Measurements from ENCODE around the gene CHPT1.

Gene CHPT1

DNA sequence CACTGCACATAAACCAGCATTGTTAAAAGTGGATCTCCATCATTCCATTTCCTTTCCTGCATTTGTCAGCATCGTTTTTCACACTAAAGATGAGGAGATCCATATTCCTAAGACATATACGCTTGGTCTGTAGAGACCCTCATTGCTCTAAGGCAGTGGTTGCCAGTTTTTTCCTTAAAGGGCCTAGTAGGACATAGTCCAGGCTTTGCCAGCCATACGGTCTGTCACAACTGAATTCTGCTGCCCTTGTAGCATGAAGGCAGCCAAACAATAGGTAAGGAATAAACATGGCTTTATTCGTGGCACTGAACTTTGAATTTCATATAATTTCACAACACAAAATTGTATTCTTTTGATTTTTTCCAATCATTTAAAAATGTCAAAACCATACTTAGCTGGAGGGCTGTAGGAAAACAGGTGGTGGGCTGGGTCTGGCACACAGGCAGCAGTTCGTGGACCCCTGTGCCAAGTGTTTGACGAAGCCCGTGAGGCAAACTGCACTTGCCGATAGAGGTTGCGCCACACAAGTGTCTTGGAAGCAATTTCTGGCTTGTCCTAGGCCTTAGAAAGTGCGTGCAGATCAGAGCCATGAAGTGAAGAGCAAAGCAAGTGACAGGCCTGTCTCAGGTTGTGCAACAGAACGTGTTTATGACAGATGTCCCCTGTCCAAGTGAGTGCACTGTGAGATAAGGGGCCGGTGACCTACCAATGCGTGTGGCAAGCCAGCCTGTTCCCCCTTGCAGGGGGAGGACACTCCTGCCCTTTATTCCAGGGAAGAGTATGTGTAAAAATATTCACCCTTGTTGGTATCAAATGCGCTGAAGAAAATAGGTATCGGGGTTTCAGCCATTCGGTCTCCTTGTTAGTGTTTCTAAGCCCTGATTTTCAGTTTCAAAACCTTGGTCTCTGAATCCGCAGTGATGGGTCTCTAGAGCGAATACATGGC lies 916 bp upstream of the CHPT1 start:
- peak overlapping the region; percentile 80 for H3K4me3 ChIP-seq (ENCODE audit: low read depth, low read length)
- TF ChIP-seq, protein P1, sequence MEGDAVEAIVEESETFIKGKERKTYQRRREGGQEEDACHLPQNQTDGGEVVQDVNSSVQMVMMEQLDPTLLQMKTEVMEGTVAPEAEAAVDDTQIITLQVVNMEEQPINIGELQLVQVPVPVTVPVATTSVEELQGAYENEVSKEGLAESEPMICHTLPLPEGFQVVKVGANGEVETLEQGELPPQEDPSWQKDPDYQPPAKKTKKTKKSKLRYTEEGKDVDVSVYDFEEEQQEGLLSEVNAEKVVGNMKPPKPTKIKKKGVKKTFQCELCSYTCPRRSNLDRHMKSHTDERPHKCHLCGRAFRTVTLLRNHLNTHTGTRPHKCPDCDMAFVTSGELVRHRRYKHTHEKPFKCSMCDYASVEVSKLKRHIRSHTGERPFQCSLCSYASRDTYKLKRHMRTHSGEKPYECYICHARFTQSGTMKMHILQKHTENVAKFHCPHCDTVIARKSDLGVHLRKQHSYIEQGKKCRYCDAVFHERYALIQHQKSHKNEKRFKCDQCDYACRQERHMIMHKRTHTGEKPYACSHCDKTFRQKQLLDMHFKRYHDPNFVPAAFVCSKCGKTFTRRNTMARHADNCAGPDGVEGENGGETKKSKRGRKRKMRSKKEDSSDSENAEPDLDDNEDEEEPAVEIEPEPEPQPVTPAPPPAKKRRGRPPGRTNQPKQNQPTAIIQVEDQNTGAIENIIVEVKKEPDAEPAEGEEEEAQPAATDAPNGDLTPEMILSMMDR (IDR thresholded peaks at IDR 0.05; ENCODE audit: low read depth, low read length) = no peak

DNA sequence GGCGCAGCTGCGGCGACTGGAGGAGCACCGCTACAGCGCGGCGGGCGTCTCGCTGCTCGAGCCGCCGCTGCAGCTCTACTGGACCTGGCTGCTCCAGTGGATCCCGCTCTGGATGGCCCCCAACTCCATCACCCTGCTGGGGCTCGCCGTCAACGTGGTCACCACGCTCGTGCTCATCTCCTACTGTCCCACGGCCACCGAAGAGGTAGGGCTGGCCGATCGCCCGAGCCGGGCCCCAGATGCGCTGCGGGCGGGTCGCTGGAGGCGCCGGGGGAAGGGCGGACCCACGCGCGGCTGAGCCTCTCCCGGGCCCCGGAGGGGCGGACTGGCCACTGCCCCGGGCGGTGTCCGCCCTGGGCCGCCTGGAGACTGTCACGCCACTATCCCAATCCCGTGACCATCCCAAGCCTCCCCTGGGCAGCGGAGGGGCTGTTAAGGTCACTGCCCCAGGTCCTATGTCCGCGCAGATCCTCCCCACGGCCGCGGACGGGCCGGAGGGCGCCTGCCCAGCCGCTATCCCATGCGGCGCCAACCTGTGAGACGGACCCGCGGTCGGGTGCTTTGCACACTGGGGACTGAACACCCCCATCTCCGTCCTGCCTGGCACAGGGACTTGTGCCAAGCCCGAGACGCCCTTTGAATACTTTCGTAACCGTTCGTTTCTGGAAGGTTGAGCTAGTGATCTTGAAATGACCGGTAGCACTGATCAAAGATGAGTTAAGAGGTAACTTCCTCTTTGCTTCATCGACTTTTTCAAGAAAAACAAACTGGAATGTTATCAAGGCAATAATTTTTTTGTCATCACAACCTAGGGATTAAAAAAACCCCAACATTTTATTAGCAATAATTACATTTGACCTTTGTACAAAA lies 725 bp downstream of the CHPT1 start:
- peak overlapping the region; percentile 80 for H3K4me3 ChIP-seq (ENCODE audit: low read depth, low read length)
- TF ChIP-seq, protein P1 (IDR thresholded peaks at IDR 0.05; ENCODE audit: low read depth, low read length) = no peak

DNA sequence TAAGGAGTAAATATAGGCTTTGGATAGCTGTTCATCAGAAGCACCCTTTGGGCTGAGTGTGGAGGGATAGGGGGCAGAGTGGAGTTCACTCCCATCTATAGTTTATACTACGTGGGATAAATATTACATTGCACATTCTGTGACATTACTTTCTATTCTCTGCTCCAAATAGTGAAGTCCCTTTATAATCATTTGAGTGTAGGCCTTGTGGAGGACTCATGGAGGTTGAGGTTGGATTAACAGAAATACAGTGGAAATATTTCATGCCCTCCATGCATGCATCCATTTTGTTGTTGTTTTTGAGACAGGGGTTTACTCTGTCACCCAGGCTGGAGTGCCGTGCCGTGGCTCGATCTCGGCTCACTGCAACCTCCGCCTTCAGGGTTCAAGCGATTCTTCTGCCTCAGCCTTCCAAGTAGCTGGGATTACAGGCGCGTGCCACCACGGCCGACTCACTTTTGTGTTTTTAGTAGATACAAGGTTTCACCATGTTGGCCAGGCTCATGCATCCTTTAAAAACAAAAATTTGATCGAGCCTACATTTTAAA lies 1.4 kb downstream of the CHPT1 start:
- TF ChIP-seq, protein P1 (IDR thresholded peaks at IDR 0.05; ENCODE audit: low read depth, low read length) = no peak

DNA sequence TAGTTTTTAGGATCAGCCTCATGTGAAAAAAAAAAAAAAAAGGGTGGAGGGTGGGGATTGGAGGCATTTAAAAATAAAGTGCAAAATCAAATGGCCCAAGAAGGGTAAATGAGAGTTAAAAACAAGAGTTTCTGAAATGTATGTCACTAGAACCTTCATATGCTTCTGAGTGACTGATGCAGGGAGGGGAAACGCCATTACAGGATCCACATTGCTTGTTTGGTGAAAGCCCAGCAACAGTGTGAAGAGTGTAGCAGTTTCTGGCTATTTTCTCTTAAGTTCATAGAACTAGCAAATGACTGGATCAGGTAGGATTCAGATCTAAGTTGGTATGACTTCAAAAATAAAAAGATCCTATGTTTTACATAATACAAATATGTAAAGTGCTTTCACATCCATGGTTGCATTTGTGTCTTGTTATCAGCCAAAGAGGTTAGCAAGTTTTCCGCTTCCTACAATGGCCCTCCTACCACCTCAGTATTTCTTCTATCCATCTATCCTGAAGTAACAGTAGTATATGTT lies 2.9 kb downstream of the CHPT1 start:
- TF ChIP-seq, protein P1 (IDR thresholded peaks at IDR 0.05; ENCODE audit: low read depth, low read length) = no peak
- H3K4me3 ChIP-seq (ENCODE audit: low read depth, low read length) = no peak overlapping the region

More for the DNA sequence above, 1.4 kb downstream of the CHPT1 start:
- peak overlapping the region; percentile 80 for H3K4me3 ChIP-seq (ENCODE audit: low read depth, low read length)

DNA sequence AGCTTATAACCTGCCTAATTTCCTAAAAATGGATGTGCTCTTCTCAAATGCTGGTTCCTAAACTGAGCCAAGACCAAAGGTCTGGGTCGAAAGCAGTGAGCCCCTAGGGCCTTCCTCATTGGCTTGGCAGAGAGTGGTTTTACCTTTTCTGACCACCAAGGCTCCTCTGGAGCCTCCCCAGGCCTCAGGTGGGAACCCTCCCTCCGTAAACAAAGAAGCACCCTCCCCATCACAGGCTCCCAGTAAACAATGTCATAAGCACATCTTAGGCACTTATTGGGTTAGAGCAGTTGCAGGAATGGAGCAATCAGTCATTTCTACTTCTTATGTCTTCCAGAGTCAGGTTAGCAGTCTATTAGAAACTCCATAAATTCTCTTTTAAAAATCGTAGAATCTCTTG lies 6.0 kb downstream of the CHPT1 start:
- TF ChIP-seq, protein P1 (IDR thresholded peaks at IDR 0.05; ENCODE audit: low read depth, low read length) = no peak

DNA sequence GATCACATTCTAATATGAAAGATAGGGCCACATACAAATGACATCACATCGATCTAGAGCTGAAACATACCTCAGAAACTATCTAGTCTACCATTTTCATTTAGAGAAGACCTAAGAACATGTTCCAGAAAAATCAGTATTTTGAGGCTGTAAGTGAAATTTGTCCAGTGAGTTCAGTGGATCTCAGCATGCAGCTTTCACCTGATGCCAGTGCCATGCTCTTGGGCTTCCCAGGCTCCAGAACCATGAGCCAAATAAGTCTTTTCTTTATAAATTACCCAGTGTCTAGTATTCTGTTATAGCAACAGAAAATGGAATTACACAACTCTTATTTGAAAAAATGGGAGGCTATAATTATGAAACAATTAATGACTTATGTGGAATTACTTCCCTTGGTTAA lies 9.0 kb downstream of the CHPT1 start:
- H3K4me3 ChIP-seq (ENCODE audit: low read depth, low read length) = no peak overlapping the region
- TF ChIP-seq, protein P1 (IDR thresholded peaks at IDR 0.05; ENCODE audit: low read depth, low read length) = no peak

More for the DNA sequence above, 6.0 kb downstream of the CHPT1 start:
- H3K4me3 ChIP-seq (ENCODE audit: low read depth, low read length) = no peak overlapping the region

Measured in WI38 (cell line).